PFSK-1 (cell line): ENCODE results near the gene DGKH.

Experiments used
- FOXP2 ChIP-seq: optimal IDR thresholded peaks from 2 replicates; pipeline ENCODE3; 2011; ENCODE audit warnings: borderline replicate concordance, control low read depth, inconsistent platforms; ENCODE audit not compliant: insufficient read depth; ENCODE audit errors: extremely low read length, extremely low read depth
- POLR2AphosphoS5 ChIP-seq: IDR thresholded peaks from 2 replicates; pipeline ENCODE4 v1.6.1; 2012; ENCODE audit warnings: low read depth, mild to moderate bottlenecking, control low read depth, low read length, moderate library complexity
- REST ChIP-seq, 2 experiments: IDR thresholded peaks; 2 replicates each; pipeline versions ENCODE4 v1.6.1 to v1.8.0; 2011 to 2012; ENCODE audit warnings: low read depth in 2 of 2, low read length in 2 of 2, control low read depth in 1 of 2, inconsistent platforms in 1 of 2, mild to moderate bottlenecking in 1 of 2, moderate library complexity in 1 of 2; ENCODE audit not compliant: insufficient read depth in 1 of 2
- SIN3A ChIP-seq: IDR thresholded peaks from 2 replicates; pipeline ENCODE4 v1.6.1; 2012; ENCODE audit warnings: mild to moderate bottlenecking, low read length, moderate library complexity, borderline replicate concordance; ENCODE audit not compliant: insufficient read depth
- TAF1 ChIP-seq: IDR thresholded peaks from 2 replicates; pipeline ENCODE4 v1.6.1; 2012; ENCODE audit warnings: low read length, control low read depth, borderline replicate concordance; ENCODE audit not compliant: insufficient read depth

- TF ChIP-seq TAF1 (no peak), SIN3A (no peak), POLR2AphosphoS5 (no peak), REST (IDR thresholded peaks at IDR 0.05; ENCODE audit: insufficient read depth in 1 of 2, low read depth in 2 of 2, low read length in 2 of 2) (no peak), FOXP2 (no peak)
Measured at GRCh38 chr13:42119041-42119440, 70.6 kb downstream of the DGKH start.
